Peyer's patch (tissue), 4 donors: ENCODE results near the gene GPR152.

Source experiments
- CTCF ChIP-seq, 6 experiments: fragments of 450-650 bp in 4 of 6; fragments of 200-600 bp in 2 of 6; sonication (generic) in 1 of 6; IDR thresholded peaks; one replicate each; pipeline ENCODE4 v1.5.1; 2017 to 2019; ENCODE audit warnings: antibody characterized with exemption in 6 of 6, mild to moderate bottlenecking in 3 of 6, moderate library complexity in 1 of 6
- POLR2A ChIP-seq, 2 donors: fragments of 450-650 bp; IDR thresholded peaks; one replicate each; pipeline ENCODE4 v1.5.1; 2017; ENCODE audit warnings: antibody characterized with exemption in 2 of 2, mild to moderate bottlenecking in 2 of 2, moderate library complexity in 2 of 2

- no peak for TF ChIP-seq POLR2A (IDR thresholded peaks at IDR 0.05)
- no peak for TF ChIP-seq CTCF (IDR thresholded peaks at IDR 0.05)
Measured at GRCh38 chr11:67466962-67467771, 14.6 kb upstream of the GPR152 start.
